ENCODE results near the gene ZC3H10. TPM values are rescaled to one million over a fixed set of nuclear protein-coding genes. Genes with fewer than 3 reads are reported as not detected.
"Not testable (repeated sequence)": the region's sequence is repeated elsewhere in the genome, so short reads cannot be mapped to it uniquely, and the experiment has no call there.

The ZC3H10 gene, protein sequence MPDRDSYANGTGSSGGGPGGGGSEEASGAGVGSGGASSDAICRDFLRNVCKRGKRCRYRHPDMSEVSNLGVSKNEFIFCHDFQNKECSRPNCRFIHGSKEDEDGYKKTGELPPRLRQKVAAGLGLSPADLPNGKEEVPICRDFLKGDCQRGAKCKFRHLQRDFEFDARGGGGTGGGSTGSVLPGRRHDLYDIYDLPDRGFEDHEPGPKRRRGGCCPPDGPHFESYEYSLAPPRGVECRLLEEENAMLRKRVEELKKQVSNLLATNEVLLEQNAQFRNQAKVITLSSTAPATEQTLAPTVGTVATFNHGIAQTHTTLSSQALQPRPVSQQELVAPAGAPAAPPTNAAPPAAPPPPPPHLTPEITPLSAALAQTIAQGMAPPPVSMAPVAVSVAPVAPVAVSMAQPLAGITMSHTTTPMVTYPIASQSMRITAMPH
- 10 to 100 TPM in 4 of 7 donors, 1 to 10 TPM in 3; 7.4 to 13.6 (median 10.5) TPM for total RNA-seq
- 1 to 10 TPM; 1.5 to 4.0 (median 2.5) TPM for polyA plus RNA-seq
- long read RNA-seq, donor 1, full-length matches to known transcripts = 4 of 4 reads
- long read RNA-seq, donor 1, partial matches to known transcripts = 0 of 4 reads
- long read RNA-seq, donor 1, other reads (novel, unspliced or antisense) = 0 of 4 reads
- long read RNA-seq, donor 2, full-length matches to known transcripts = 1 of 1 reads
- long read RNA-seq, donor 2, partial matches to known transcripts = 0 of 1 reads
- long read RNA-seq, donor 2, other reads (novel, unspliced or antisense) = 0 of 1 reads

DNA sequence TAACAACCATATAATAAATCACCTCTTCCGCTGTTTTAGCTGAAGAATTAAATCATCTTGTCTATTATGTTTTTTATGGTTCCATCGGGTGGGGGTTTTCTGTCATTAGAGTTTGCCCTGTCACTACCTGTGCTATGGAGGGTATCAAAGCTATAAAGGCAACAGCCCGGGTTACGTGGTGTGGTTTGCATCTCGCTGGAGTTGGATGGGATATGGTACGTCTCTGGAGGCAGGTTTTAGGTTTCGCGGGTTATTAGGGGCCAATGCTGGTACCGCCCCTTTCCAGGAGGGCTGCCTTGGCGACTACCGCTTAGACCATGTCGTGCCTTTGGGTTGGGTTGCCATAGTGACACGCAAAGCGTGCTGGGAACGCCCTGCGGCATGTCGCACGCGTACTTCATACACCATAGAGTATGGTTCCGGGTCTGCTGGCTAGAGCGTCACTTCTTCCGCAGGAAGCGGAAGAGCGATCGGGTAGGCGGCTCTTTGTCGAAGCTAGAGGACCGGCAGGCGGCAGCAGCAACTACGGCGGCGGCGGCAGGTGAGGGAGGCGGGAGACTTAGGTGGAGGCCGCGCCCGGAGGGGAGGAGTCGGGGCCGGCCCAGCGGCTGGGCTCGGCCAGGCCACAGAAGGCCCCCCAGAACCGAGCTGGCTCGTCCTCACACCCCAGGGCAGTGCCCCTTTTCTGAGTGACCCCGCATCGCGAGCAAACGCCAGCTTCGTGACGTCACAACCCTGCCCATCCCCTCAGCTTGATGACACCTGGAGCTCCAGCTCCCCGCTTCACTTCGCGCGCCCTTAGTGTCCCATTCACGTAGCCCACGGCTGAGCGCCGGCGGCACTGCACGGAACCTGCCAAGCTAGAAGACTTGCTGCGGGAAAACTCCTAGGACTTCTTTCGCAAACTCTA is at the start of gene ZC3H10:
Gene ZC3H10 (plus strand): TSS at position 489 of the 910 bp plus-strand sequence. CDS start 2,297 bp downstream, outside the sequence.
- H3K4me3 ChIP-seq = peak within 1 kb of the TSS; percentile 56 to 80 (median 74)
- peak within 1 kb of the TSS; percentile 91 to 98 (median 95) for H3K27ac ChIP-seq
- TF ChIP-seq POLR2AphosphoS5 (IDR thresholded peaks at IDR 0.05) (peak; percentile 98), POLR2A (IDR thresholded peaks at IDR 0.05) (peak in 2 of 3 donors; percentile 37 to 84)
- TF ChIP-seq, protein P1, sequence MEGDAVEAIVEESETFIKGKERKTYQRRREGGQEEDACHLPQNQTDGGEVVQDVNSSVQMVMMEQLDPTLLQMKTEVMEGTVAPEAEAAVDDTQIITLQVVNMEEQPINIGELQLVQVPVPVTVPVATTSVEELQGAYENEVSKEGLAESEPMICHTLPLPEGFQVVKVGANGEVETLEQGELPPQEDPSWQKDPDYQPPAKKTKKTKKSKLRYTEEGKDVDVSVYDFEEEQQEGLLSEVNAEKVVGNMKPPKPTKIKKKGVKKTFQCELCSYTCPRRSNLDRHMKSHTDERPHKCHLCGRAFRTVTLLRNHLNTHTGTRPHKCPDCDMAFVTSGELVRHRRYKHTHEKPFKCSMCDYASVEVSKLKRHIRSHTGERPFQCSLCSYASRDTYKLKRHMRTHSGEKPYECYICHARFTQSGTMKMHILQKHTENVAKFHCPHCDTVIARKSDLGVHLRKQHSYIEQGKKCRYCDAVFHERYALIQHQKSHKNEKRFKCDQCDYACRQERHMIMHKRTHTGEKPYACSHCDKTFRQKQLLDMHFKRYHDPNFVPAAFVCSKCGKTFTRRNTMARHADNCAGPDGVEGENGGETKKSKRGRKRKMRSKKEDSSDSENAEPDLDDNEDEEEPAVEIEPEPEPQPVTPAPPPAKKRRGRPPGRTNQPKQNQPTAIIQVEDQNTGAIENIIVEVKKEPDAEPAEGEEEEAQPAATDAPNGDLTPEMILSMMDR (IDR thresholded peaks at IDR 0.05 in 8 of 11, conservative IDR thresholded peaks at IDR 0.05 in 3 of 11) = peak; percentile 48 to 81 (median 69)
- H3K4me1 ChIP-seq = peaks cover 15 to 70% (median 41%) of the 10 kb centered on the region in 6 donors
- H3K27me3 ChIP-seq (replicated peaks in 1 of 7) = no peaks in the 10 kb centered on the region
- intact Hi-C loops (cut with DNase I; ENCODE audit: low total_unique reads) = no loop called here
- WGBS, 5 donors = 0 to 1% (median 1%) methylated on average over 54 to 61 of the region's 61 CpGs
- no peaks in the 10 kb centered on the region for H3K9me3 ChIP-seq
- H3K36me3 ChIP-seq = peaks cover 0 to 50% (median 27%) of the 10 kb centered on the region in 6 donors
- peak; percentile 100 for DNase-seq

- H3K27ac ChIP-seq = no peak overlapping the region
- no peaks in the 10 kb centered on the region for H3K4me1 ChIP-seq
- WGBS, 5 donors = 69 to 88% (median 79%) methylated on average over 4 of the region's 4 CpGs
- no peaks in the 10 kb centered on the region for H3K9me3 ChIP-seq
- no peak for DNase-seq
- no peaks in the 10 kb centered on the region for H3K27me3 ChIP-seq (replicated peaks in 1 of 7)
- intact Hi-C loops (cut with DNase I; ENCODE audit: low total_unique reads) = no loop called here
- TF ChIP-seq POLR2AphosphoS5 (IDR thresholded peaks at IDR 0.05) = no peak
- TF ChIP-seq, protein P1 (IDR thresholded peaks at IDR 0.05 in 8 of 11, conservative IDR thresholded peaks at IDR 0.05 in 3 of 11) = no peak
- TF ChIP-seq POLR2A (IDR thresholded peaks at IDR 0.05) = no peak
- no peaks in the 10 kb centered on the region for H3K36me3 ChIP-seq
- no peak overlapping the region for H3K4me3 ChIP-seq
These were observed 46.4 kb upstream of the ZC3H10 start for GRCh38 chr12:56071648-56072047.

DNA sequence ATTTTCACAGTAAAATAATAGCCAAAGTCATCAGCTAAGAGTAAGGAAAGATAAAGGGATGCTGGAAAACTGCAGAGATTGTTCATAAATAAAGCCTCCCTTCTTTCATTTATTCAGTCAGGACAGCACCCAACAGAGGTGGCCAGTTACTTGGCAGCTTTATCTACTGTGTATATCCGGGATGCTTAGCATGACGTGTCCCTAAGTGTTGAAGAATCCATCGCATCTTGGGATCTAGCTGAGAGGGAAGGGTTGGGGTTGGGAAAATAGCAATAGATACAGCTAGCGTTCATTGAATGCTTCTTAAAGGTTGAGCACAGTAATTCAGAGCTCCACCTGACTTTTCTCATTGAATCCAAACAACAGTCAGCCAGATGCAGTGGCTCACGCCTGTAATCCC is 43.7 kb upstream of the ZC3H10 start:
- intact Hi-C loops (cut with DNase I; ENCODE audit: low total_unique reads) = no loop called here
- Histone ChIP-seq H3K36me3 (no peaks in the 10 kb centered on the region), H3K27me3 (replicated peaks in 1 of 7) (peaks cover 0 to 6% (median 0%) of the 10 kb centered on the region in 7 donors), H3K9me3 (no peaks in the 10 kb centered on the region), H3K4me1 (peaks cover 0 to 11% (median 7%) of the 10 kb centered on the region in 6 donors), H3K4me3 (no peak overlapping the region), H3K27ac (no peak overlapping the region)
- 79 to 97% (median 91%) methylated on average over 5 of the region's 5 CpGs for WGBS, 5 donors
- DNase-seq = no peak
- TF ChIP-seq POLR2A (IDR thresholded peaks at IDR 0.05) (no peak), POLR2AphosphoS5 (IDR thresholded peaks at IDR 0.05) (no peak)
- TF ChIP-seq, protein P1 (IDR thresholded peaks at IDR 0.05 in 8 of 11, conservative IDR thresholded peaks at IDR 0.05 in 3 of 11) = no peak

DNA sequence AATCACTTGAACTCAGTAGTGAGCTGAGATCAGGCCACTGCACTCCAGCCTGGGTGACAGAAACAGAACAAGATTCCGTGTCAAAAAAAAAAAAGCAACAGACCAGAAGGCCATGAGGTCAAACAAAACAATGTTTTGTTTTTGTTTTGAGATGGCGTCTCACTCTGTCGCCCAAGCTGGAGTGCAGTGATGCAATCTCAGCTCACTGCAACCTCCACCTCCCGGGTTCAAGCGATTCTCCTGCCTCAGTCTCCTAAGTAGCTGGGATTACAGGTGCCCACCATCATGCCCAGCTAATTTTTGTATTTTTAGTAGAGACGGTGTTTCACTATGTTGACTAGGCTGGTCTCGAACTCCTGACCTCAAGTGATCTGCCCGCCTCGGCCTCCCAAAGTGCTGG is 40.1 kb upstream of the ZC3H10 start:
- H3K9me3 ChIP-seq; H3K27ac ChIP-seq; H3K36me3 ChIP-seq; DNase-seq; H3K4me3 ChIP-seq; intact Hi-C loops (cut with DNase I; ENCODE audit: low total_unique reads): not testable (repeated sequence)
- WGBS, 5 donors = 84 to 92% (median 85%) methylated on average over 9 of the region's 9 CpGs
- peaks cover 2 to 27% (median 20%) of the 10 kb centered on the region in 6 donors for H3K4me1 ChIP-seq
- H3K27me3 ChIP-seq (replicated peaks in 1 of 7) = peaks cover 0 to 41% (median 15%) of the 10 kb centered on the region in 7 donors
